Esophagus mucosa (tissue), 1 donor: ENCODE data around the gene CLEC4M. TPM values are rescaled to one million over a fixed set of nuclear protein-coding genes. Genes with fewer than 3 reads are reported as not detected.
"Not testable (repeated sequence)": the region's sequence is repeated elsewhere in the genome, so short reads cannot be mapped to it uniquely, and the experiment has no call there.

Experiments
- ATAC-seq: fragments of 200-7000 bp; cut with Tn5 transposase; one replicate; pipeline ENCODE4 v1.9.1; 2020
- total RNA-seq: library from RNA; stranded (reverse); gene quantifications from one replicate; pipeline ENCODE4 v1.2.4, GENCODE V29; 2023
- donor health status: DM: yes; HTN: yes; CAD: no.

The CLEC4M gene
- total RNA-seq, 1 donor from 2014 or later: not detected

GRCh38 chr19:7775761-7776160 is 12.7 kb downstream of the CLEC4M start:
- no peak for ATAC-seq

DNA sequence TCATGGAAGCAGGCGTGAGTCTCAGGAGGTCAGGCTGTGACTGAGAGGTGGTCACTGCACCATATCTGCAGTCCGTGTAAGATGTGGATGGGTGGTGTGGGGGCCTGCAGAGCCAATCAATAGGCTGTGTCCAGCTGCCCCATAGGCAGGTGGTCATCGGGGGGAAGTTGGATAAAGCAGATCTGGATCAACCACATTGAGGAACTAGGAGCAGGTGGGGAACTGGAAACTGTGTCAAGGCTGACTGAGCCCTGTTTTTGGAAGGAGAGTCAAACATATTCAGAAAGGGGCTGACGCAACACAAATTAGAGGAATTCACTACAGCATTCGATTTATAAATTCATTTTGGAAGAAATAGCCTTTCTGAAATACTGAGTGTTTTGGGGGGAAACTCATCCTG is 15.0 kb downstream of the CLEC4M start:
- ATAC-seq: no peak

GRCh38 chr19:7779631-7780486 is 16.8 kb downstream of the CLEC4M start:
- ATAC-seq: no peak

DNA sequence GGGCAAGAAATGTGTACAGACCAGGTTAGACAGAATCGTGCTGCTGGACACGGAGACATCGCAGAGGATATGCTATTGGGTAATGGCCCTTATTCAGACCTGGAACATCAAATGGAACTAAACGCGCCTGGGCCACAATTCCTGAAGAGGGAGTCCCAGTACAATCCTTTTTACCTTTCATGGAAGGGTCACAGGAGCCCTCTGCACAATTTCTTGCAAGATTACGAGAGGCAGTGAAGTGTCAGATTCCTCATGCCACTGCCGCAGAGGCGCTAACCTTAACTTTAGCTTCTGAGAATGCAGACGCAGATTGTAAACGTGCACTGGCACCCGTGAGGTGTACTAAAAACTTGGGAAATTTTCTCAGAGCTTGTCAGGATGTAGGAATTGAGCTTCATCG is 18.1 kb downstream of the CLEC4M start:
- no peak for ATAC-seq

GRCh38 chr19:7783991-7784423 is 21.0 kb downstream of the CLEC4M start:
- peak; percentile 90 for ATAC-seq

GRCh38 chr19:7784856-7785255 is 21.8 kb downstream of the CLEC4M start:
- no peak for ATAC-seq

- ATAC-seq: no peak
These were observed 24.1 kb downstream of the CLEC4M start for GRCh38 chr19:7787141-7787540.

- ATAC-seq: no peak
These were observed 24.6 kb downstream of the CLEC4M start for GRCh38 chr19:7787602-7788177.

DNA sequence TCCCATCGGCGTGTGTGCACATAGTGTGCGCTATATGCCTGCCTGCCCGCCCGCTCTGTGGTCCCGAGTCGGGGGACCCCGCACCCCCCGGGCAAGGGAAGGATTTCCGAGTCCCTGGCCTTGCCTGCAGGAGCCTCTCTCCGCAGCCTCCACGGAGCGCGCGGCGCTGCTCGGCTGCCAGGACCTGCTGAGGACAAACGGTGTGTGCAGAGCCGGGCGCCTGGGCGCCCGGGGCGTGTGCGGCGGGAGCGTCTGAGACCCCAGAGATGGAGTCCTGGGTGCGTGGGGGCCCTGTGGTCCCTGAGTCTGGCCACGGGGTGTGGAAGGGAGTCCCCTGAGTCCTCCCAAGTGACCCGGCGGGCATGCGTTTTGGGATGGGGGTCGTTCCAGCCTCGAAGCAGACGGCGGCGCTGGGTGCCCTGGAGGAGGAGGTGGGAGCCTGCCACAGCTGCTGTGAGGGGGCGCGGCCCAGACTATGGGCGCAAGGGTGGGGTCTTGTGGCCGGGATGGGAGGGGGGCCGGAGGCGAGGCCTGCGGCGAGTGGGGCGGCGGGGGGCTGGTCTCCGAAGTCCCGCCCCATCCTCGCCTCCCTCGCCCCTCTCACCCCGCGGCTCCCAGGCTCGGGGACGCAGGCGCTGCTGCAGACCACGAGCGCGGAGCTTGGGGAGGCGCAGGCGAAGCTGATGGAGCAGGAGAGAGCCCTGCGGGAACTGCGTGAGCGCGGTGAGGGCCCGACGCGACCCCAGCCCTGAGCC is 25.3 kb downstream of the CLEC4M start:
- no peak for ATAC-seq

DNA sequence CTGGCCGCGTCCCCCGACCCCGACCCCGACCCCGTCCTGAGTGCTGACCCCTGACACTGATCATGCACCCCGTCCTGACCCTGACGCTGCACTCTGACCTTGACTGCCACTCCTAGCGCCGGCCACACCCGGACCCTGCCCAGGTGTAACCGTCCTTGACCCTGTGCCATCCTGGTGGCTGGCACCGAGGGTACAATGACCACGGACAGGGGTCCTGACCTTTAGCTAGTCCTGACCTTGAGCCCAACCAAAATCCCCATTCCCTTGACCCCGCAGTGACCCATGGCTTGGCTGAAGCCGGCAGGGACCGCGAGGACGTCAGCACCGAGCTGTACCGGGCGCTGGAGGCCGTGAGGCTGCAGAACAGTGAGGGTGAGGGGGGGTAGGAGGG is 25.9 kb downstream of the CLEC4M start:
- ATAC-seq: no peak

DNA sequence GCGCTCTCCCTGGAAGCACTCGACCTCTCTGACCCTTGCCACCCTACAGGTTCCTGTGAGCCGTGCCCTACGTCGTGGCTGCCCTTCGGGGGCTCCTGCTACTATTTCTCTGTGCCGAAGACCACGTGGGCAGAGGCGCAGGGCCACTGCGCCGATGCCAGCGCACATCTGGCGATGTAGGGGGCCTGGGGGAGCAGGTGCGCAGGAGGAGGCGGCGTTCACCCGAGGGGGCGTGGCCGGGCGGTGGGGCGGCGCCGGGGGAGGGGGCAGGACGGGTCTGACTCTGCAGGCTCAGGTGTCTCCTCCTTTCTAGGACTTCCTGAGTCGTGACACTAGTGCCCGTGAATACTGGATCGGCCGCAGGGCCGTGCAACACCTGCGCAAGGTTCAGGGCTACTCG is 26.4 kb downstream of the CLEC4M start:
- ATAC-seq: peak; percentile 16

DNA sequence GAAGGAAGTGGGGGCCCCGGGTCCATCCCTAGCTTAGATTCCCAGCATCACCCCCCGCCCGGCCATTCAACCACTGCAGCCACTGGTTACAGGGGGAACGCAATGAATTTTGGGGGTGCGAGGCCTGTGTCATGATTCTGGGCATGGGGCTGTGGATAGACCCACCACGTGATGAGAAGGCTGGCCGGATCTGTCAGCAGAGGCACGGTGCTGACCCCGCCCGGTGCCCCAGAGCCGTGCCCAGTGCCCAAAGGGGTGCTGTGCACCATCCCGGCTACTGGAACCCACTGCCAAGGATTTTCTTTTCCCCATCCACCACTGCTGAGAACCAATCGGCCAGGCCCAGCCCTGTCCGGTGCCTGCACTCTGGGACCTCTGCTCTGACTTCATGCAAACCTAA is 27.4 kb downstream of the CLEC4M start:
- ATAC-seq: no peak

GRCh38 chr19:7792281-7792680 is 29.2 kb downstream of the CLEC4M start:
- ATAC-seq: no peak

- not testable (repeated sequence) for ATAC-seq
These were observed 29.7 kb downstream of the CLEC4M start for GRCh38 chr19:7792701-7793100.

DNA sequence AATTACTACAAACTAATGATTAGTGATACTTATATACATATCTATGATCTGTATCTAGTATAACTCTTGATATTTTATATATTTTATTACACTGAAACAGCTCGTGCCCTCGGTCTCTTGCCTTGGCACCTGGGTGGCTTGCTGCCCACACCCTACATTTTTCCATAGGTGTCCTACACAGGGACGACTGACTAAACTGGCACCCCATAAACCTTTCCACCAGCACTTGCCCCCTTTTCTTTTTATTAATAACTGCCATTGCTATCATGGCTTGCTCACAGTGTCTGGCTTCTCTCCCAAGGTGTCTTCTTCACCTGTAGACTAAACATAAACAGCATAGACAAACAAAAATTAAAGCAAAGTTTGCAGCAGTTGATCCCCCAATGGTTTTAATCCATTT is 30.4 kb downstream of the CLEC4M start:
- no peak for ATAC-seq

GRCh38 chr19:7795555-7796161 is 32.6 kb downstream of the CLEC4M start:
- no peak for ATAC-seq

DNA sequence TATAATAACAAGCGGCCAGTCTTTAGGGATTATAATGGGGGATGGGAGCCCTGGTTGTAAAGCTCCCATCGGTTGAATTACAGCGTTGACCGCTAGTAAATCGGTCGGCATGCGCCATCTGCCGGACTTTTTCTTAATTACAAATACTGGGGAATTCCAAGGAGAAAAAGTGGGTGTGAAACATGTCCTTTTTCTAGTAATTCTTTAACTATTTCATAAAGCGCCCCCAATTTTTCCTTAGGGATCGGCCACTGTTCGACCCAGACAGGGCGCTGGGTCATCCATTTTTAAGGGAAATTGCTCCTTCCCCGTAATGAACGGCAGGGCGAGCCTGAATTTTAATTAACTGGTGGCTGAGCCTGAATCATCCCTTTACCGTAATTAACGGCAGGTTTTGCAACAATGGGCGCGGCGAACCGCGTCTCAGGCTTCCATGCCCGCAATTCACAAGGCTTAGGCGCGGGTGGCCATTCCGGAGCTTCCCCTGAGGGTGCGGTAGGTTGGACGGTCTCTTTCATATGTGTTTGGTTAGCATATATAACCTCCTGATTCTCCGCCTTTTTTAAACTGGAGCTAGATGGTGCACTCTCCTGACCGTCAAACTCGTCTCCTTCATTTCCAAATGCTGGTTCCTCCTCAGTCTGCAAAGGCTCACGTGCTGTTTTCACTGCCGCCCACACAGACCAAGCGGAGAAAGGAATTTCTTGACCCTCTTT is 36.8 kb downstream of the CLEC4M start:
- ATAC-seq: peak; percentile 59

DNA sequence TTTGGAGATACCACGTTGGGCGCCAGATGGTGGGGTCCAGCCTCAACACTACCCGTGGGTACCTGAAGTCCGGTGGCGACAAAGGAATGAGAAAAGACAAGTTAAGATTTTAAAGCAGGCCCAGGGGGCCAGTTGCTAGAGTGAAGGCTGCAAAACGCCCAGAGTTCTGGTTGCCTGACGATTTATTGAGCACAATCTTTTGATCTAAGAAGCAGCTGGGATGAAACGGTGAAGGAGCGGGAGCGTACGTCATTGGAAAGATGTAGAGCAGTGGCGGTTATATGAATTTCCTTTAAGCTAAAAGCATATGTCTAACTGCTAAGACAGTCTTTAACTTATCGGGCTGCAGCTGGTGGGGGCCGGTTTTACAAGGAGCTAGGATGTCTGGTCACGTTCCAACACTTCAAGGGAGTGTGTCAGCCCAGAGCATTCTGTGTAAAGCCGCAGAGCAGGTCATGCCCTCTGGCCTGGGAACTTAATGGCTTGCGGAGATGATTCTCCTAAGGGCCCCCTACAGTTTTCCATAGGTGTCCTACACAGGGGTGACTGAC is 38.1 kb downstream of the CLEC4M start:
- no peak for ATAC-seq

GRCh38 chr19:7806234-7806633 is 43.2 kb downstream of the CLEC4M start:
- no peak for ATAC-seq

GRCh38 chr19:7806876-7807275 is 43.8 kb downstream of the CLEC4M start:
- ATAC-seq: no peak

DNA sequence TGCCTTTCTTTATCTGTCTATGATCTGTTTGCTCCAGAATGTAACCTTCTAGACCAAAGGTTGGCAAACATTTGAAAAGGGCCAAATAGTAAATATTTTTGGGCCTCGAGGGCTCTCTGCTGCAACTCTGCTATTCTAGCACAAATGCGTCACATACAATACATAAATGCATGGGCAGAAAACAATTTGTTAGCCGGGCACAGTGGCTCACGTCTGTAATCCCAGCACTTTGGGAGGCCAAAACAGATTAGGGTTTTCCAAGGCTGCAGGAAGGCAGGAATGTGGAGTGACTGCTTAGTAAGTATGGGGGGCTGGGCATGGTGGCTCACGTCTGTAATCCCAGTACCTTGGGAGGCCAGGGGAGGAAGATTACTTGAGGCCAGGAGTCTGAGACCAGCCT is 45.1 kb downstream of the CLEC4M start:
- ATAC-seq: no peak

- ATAC-seq: peak; percentile 62
These were observed 48.9 kb downstream of the CLEC4M start for GRCh38 chr19:7811989-7812388.
